Fibroblast of mammary gland (primary cell): Measurements from ENCODE around the gene NPTN.
A peak's percentile ranks its signal among the peaks of the same experiment; 100 is the strongest.
"Not testable (repeated sequence)": the region's sequence is repeated elsewhere in the genome, so short reads cannot be mapped to it uniquely, and the experiment has no call there.

ENCODE experiments used
- DNase-seq: peaks from one replicate; pipeline ENCODE4 v3.0.0-alpha.2; 2010; ENCODE audit warnings: low read depth
- H3K4me3 ChIP-seq: 2 replicates; pipeline ENCODE4 v1.5.1; 2011; ENCODE audit warnings: low read depth, mild to moderate bottlenecking, low read length, moderate library complexity; ENCODE audit not compliant: control insufficient read depth
- TF ChIP-seq, protein P1 (sequence below): conservative IDR thresholded peaks from 2 replicates; pipeline ENCODE4 v1.5.1; 2011; ENCODE audit warnings: low read depth, low read length, inconsistent platforms; ENCODE audit not compliant: control insufficient read depth, insufficient read depth

The NPTN gene

DNA sequence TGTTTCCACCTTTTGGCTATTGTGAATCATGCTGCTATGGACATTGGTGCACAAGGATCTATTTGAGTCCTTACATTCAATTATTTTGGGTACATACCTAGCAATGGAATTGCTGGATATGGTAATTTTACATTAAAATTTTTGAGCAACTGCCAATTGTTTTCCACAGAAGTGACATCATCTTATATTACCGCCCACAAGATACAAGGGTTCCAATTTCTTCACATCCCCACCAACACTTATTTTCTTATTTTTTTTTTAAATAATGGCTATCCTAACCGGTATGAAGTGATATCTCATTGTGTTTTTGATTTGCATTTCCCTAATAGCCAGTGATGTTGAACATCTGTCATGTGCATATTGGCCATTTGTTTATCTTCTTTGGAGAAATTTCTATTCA, 22.5 kb upstream of the NPTN start:
- no peak for DNase-seq
- TF ChIP-seq, protein P1, sequence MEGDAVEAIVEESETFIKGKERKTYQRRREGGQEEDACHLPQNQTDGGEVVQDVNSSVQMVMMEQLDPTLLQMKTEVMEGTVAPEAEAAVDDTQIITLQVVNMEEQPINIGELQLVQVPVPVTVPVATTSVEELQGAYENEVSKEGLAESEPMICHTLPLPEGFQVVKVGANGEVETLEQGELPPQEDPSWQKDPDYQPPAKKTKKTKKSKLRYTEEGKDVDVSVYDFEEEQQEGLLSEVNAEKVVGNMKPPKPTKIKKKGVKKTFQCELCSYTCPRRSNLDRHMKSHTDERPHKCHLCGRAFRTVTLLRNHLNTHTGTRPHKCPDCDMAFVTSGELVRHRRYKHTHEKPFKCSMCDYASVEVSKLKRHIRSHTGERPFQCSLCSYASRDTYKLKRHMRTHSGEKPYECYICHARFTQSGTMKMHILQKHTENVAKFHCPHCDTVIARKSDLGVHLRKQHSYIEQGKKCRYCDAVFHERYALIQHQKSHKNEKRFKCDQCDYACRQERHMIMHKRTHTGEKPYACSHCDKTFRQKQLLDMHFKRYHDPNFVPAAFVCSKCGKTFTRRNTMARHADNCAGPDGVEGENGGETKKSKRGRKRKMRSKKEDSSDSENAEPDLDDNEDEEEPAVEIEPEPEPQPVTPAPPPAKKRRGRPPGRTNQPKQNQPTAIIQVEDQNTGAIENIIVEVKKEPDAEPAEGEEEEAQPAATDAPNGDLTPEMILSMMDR, result no peak
- H3K4me3 ChIP-seq, result no peak overlapping the region

GRCh38 chr15:73654659-73655058, 21.5 kb upstream of the NPTN start:
- TF ChIP-seq, protein P1, result no peak
- no peak for DNase-seq
- H3K4me3 ChIP-seq, result no peak overlapping the region

DNA sequence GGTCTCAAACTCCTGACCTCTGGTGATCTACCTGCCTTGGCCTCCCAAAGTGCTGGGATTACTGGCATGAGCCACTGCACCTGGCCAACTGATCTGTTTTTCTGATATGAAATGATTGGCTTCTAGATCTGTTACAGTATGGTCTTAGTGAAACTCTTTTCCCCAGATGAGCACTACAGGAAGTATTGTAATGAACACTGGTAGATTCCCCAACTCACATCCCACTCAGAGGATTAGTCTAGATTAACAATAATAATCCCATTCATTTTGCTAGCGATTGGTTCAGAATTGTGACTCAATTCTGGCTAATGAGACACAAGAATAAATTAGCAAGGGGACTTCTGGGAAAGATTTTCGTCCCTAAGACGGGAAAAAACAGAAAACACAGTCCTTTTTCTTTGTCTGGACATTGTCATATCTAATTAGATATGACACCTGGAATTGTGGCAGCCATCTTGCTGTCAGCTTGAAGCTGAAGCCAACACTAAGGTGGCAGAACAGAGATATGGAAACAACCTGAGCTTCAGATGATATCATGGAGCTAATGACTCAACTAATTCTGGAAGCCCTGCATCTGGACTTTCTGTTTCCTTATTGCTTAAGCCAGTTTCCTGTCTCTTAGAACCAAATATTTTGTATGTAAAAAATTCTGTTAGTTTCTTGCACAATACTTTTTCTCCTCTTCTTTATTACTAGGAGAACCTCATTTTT, 17.4 kb upstream of the NPTN start:
- peak; percentile 79 for DNase-seq
- H3K4me3 ChIP-seq, result no peak overlapping the region
- TF ChIP-seq, protein P1, result no peak

DNA sequence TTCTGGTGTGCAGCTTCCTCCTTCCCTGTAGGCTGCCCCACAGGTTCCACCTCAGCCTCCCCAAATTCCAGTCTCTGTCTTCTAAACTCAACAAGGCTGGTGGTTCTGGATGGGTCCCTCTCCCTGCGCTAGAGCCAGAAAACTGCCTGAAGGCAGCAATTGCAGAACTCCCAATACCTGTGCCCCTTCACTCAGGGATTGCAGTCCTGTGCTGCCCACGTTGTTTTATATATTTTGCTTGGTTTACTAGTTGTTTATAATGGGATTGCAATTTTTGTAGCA, 14.8 kb upstream of the NPTN start:
- H3K4me3 ChIP-seq, result no peak overlapping the region
- no peak for DNase-seq
- TF ChIP-seq, protein P1, result no peak

- DNase-seq, result no peak
- H3K4me3 ChIP-seq, result no peak overlapping the region
- TF ChIP-seq, protein P1, result no peak
These were observed 14.2 kb upstream of the NPTN start for GRCh38 chr15:73647259-73648013.

DNA sequence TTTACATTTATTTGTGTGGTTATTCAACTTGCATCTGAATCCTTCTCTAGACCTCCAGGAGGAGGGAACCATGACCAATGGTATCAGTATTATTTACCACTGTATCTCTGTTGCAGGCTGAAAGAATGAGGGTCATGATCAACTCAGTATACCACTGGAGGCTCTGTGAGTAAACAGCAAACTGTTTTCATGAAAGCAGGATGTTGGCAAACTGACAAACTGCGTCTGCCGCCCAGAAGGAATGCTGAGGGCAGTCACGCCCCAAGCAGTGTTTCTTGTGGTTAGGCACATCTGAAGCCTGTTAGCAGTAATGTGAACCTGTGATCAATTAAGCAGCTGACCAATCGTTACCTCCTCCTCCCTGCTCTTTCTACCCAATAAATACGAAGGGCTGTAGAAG, 6.3 kb upstream of the NPTN start:
- DNase-seq, result peak; percentile 86
- H3K4me3 ChIP-seq, result not testable (repeated sequence)

GRCh38 chr15:73637527-73637926, 4.3 kb upstream of the NPTN start:
- H3K4me3 ChIP-seq, result no peak overlapping the region
- TF ChIP-seq, protein P1, result no peak
- peak; percentile 36 for DNase-seq
